GM19023 (cell line): ENCODE data around the gene STOML2.

ENCODE experiments used
- ATAC-seq: cut with Tn5 transposase; IDR thresholded peaks from one replicate; pipeline ENCODE4 v1.9.1; 2021; ENCODE audit warnings: mild to moderate bottlenecking, moderate library complexity; ENCODE audit not compliant: unreplicated experiment

Gene STOML2

GRCh38 chr9:35108461-35108860 lies 5.5 kb upstream of the STOML2 start:
- ATAC-seq, result no peak

DNA sequence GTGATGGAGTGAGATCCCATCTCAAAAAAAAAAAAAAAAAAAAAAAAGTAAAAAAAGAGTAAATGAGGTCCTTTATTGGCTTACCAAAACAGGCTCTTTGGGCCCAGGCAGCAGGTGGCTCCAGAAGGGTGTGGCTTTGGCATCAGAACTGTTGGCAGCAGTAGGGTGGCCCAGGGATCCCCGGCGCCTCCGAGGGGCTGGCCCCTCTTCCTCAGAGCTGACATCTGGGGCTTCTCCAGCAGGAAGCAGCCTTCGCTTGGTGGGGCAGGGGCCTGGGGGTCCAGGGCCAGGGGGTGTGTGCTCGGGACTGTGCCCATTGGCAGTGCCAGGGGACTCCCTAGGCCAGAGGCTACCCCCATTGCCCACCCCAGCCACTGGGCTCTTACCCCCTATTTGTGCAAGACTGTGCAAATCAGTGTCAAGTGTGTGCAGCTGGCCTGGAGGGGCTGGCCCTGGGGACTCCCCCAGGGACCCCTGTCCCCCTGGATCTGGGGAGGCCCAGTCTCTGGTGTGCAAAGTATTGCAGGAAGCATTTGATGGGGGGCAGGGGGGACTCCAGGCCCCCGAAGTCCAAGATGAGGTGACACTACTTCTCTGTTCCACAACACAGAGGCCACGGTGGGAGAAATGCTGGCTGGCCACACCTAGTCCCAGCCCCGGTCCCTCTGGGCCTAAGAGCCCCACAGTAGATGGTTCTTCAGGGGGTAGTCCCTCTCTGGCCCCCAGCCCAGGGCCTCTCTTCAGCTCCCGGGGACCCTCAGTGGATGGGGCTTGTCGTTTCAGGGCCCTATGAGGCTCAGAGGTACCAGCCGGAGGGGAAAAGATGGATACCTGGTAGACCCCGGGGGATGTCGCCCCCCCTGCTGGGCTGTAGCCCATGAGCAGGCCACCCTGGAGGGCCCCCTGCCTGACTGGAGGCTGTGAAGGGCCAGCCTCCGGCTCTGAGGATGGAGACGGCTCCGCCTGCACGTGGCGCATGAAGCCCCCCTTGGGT lies 4.7 kb upstream of the STOML2 start:
- no peak for ATAC-seq

DNA sequence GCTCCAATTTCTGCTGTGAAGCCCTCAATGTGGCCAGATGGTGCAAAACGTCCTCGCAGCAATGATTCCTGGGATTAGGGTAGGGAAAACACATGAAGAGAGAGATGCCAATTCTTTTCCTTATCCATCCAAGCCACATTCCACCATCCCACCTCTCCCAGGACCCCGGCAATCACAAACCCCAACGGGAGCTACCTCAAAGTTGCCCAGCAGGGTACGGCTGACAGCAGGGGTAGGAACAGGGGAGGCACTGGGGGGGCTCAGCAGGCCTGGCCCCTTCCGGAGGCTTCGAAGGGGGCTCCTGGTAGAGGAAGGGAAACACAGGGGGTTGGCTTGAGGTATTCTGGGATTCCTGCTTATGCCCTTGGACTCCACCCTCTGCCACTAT lies 3.4 kb upstream of the STOML2 start:
- no peak for ATAC-seq

- ATAC-seq, result no peak
Observed at GRCh38 chr9:35105571-35106342, 2.8 kb upstream of the STOML2 start.

GRCh38 chr9:35105126-35105525 lies 2.2 kb upstream of the STOML2 start:
- ATAC-seq, result no peak

- no peak for ATAC-seq
Observed at GRCh38 chr9:35104586-35104985, 1.7 kb upstream of the STOML2 start.

- ATAC-seq, result no peak
Observed at GRCh38 chr9:35103660-35104191, 795 bp upstream of the STOML2 start.

- ATAC-seq, result no peak
Observed at GRCh38 chr9:35102465-35102768, 514 bp downstream of the STOML2 start.

GRCh38 chr9:35097573-35097972 lies 5.4 kb downstream of the STOML2 start:
- no peak for ATAC-seq

DNA sequence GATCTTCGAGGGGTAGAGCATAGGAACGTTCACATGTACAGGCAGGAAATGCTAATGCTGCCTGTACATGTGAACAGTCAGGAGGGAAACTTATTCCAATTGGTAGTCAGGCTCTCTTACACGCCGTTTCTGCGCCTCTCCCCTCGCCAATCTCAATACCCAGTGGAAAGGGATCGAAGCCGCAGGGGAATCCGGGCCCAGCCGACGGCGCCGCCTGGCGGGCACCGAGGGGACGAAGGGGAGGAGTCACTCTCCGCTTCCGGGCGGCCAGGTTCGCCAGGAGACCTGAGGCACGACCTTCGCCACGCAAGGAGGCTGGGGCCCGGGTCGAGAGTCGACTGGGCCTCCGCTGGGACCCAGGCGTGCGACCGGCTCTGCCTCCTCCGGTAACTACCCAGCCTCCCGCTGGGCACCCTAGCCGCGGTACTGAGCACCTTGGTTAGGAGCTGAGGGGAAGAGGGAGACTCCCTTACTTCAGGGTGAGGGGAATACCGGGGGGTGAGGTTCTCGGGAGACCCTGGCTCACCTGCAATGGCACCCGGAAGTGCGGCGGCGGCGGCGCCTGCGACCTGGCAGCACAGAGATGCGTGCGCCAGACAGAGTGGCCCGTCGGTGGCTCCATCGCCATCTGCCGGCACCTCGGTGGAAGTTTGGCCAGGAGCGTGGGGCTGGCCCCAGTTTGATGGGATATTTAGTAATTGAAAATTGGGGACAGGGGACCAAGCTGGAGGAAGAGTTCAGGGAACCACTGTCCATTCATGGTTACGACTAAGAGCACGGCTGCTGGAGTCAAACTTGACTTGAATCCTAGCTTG lies 6.7 kb downstream of the STOML2 start, which contains the start of gene PIGO:
PIGO (minus strand) TSS at position 557 of the 815 bp plus-strand sequence. CDS start 1,026 bp downstream, outside the sequence.
- peak; percentile 93 for ATAC-seq

GRCh38 chr9:35091536-35091935 lies 11.4 kb downstream of the STOML2 start:
- no peak for ATAC-seq

- no peak for ATAC-seq
Observed at GRCh38 chr9:35089434-35089833, 13.5 kb downstream of the STOML2 start.

GRCh38 chr9:35085078-35085477 lies 17.9 kb downstream of the STOML2 start:
- ATAC-seq, result no peak

DNA sequence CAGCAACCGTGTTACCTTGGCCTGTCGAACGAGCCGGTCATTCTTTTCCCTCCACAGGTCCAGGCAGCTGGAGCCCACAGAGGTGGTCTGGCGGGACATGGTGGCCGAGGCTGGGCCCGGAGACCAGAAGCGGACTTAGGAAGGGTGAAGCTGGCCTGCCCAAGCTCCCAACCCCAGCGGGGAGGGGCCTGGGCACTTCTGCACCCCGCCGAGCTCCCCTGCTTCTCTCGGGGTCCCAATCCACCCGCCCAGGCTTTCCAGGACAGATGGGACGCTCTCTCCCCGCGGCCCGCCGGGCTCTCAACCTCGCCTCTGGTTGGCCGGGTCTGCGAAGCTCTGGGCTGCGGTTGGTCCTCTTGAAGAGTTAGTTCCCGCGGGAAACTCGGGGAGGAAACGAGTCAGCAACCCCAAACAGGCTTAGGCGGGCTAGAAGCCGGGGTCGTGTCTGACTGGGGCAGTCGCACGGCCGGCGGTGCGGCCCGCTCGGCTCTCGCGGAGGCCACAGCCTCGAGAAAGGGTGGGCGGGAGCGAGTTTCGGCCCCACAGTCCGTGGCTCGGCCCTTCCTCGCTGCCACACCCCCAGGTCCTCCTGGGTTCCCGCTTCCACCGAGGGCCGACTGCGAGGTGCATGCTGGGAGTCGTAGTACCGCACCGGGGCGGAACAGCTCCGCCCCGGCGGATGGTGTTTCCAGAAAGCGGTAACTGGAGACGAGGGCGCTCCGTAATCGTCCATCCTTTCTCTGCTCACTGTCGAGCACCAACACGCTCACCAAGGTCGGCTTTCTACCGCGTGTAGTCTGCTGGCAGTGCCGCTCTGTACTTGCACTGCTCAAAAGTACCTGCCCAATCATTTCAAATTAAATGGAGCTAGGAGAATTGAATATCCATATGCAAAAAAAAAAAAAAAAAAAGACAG lies 23.2 kb downstream of the STOML2 start, which contains the start of gene FANCG:
FANCG (minus strand) TSS at position 517 of the 916 bp plus-strand sequence; CDS start at position 99, 418 bp downstream.
- ATAC-seq, result peak; percentile 90

- ATAC-seq, result peak; percentile 1
Observed at GRCh38 chr9:35079041-35079425, 23.9 kb downstream of the STOML2 start.

DNA sequence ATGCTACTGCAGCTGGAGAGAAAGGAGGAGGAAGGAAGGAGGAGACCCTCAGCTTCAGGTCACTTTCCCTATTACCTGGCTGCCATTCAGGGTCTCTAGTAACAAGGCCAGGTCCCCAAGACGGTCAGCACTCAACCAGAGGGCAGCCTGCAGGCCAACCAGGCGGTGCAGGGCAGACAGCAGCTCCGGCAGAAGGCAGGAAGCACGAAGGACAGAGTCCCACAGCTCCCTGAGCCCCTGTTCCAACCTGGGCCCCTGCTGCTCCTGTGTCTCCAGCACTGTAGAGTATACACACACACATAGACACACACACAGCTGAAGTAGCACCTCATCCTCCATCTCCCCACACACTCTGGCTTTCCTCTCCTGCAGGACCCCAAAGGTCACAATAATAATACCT lies 24.9 kb downstream of the STOML2 start:
- ATAC-seq, result no peak

GRCh38 chr9:35076848-35077247 lies 26.1 kb downstream of the STOML2 start:
- no peak for ATAC-seq

GRCh38 chr9:35075358-35075757 lies 27.6 kb downstream of the STOML2 start:
- no peak for ATAC-seq

DNA sequence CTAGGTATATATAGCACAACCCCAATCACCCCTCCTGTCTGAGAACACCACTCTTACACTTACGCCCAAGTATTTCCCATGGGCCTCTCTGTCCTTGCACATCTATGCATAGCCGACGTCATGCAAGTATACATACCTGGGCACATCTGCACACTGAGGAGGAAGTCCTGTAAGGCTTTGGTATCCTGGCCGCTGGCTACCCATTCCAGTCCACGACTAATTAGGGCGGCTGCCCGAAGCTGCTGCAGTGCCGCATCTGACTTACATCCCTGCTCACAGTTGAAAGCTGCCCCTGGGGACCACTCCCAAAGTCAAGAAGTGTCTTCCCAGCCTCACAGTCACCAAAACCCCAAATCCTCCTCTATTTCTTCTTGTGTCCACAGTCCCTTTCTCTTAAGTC lies 28.1 kb downstream of the STOML2 start:
- ATAC-seq, result no peak

DNA sequence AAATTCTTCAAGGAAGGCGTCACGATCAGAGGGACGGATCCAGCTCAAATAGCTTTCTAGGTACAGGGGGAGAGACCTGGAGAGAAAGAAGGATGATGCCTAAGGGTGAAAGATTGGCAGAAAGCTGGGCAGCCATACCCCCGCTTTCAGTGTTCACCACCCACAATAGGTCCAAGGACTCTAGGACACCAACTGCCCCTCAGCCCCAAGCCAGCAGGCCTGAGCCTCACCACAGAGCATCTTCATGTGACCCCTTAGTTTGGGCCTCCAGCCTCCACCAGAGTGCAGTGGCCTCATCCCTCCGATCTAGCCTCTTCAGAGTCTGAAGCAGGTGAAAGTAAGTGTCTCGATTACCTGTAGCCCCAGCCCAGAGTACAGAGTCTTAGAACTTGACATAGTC lies 28.8 kb downstream of the STOML2 start:
- no peak for ATAC-seq
